Body of pancreas (tissue), 4 donors: ENCODE results near the gene AURKAIP1. TPM values are rescaled to one million over a fixed set of nuclear protein-coding genes. Genes with fewer than 3 reads are reported as not detected.

Source experiments
- ATAC-seq: fragments of 150-250 bp; one replicate; pipeline ENCODE4 v1.9.1; 2016
- DNase-seq, 4 donors: peaks; one replicate each; pipeline ENCODE4 v3.0.0-alpha.2; 2019
- H3K27ac ChIP-seq, 4 donors: fragments of 200-600 bp; sonication (generic); 1 replicate in 3 of 4; 2 replicates in 1 of 4; pipeline versions ENCODE4 v1.5.1 to v1.6.1; 2016 to 2019; ENCODE audit warnings: mild to moderate bottlenecking in 1 of 4, mixed read lengths in 1 of 4, moderate library complexity in 1 of 4
- H3K27me3 ChIP-seq, 2 donors: fragments of 200-600 bp; sonication (generic); one replicate each; pipeline ENCODE4 v1.6.0; 2016; ENCODE audit warnings: mild to moderate bottlenecking in 1 of 2
- H3K36me3 ChIP-seq, 2 donors: fragments of 200-600 bp; sonication (generic); replicated peaks in 1 of 2; 2 replicates each; pipeline ENCODE4 v1.5.1; 2016; ENCODE audit warnings: low read depth in 2 of 2; ENCODE audit not compliant: insufficient read depth in 1 of 2
- H3K4me1 ChIP-seq: fragments of 200-600 bp; sonication (generic); one replicate; pipeline ENCODE4 v1.6.0; 2016
- H3K4me3 ChIP-seq, 2 donors: fragments of 200-600 bp; sonication (generic); 1 replicate in 1 of 2; 2 replicates in 1 of 2; pipeline ENCODE4 v1.5.1; 2016 to 2019
- H3K9me3 ChIP-seq, 3 donors: fragments of 200-600 bp; sonication (generic); 1 replicate in 2 of 3; 2 replicates in 1 of 3; pipeline ENCODE4 v1.5.1; 2016
- CTCF ChIP-seq, 7 experiments: fragments of 450-650 bp in 4 of 7; fragments of 200-600 bp in 3 of 7; sonication (generic) in 3 of 7; IDR thresholded peaks; one replicate each; pipeline ENCODE4 v1.5.1; 2016 to 2019; ENCODE audit warnings: antibody characterized with exemption in 7 of 7
- POLR2A ChIP-seq, 3 donors: fragments of 450-650 bp; IDR thresholded peaks; one replicate each; pipeline ENCODE4 v1.6.1; 2016; ENCODE audit warnings: antibody characterized with exemption in 3 of 3, mild to moderate bottlenecking in 2 of 3
- WGBS, 2 donors: methylation state at CpG; one replicate each; pipeline ENCODE4 v1.1.5; 2017; 5-methylcytosine and 5-hydroxymethylcytosine counted together
- intact Hi-C: fragments of 100-400 bp; cut with DNase I; formaldehyde crosslinking; loops from one replicate; pipeline ENCODE4 v1.15.1; 2023
- total RNA-seq, 2 donors: library from RNA; depleted of rRNA; stranded (reverse); fragments of >200 nt; gene quantifications; one replicate each; pipeline ENCODE4 v1.1.0, GENCODE V29; 2016

The AURKAIP1 gene
- total RNA-seq, 2 donors from 2014 or later: 79.4 to 93.7 TPM

GRCh38 chr1:1358433-1359271 lies 16.4 kb downstream of the AURKAIP1 start, which contains the start of gene MXRA8:
Gene MXRA8 (minus strand): TSS chr1:1358555. CDS start chr1:1358504, 51 bp downstream.
- ATAC-seq (peak; percentile 19), DNase-seq (peak in 2 of 4 donors; percentile 29 to 49)
- Histone ChIP-seq H3K4me1 (peaks cover 13% of the 10 kb centered on the region), H3K36me3 (no peaks in the 10 kb centered on the region), H3K9me3 (no peaks in the 10 kb centered on the region), H3K27me3 (peaks cover 0 to 19% of the 10 kb centered on the region in 2 donors), H3K4me3 (no peak within 1 kb of the TSS), H3K27ac (peak within 1 kb of the TSS in 2 of 4 donors; percentile 39 to 59)
- TF ChIP-seq POLR2A (IDR thresholded peaks at IDR 0.05): no peak
- no peak for TF ChIP-seq CTCF (IDR thresholded peaks at IDR 0.05)
- 10 to 37% methylated on average over 2 to 29 of the region's 29 CpGs for WGBS, 2 donors
- intact Hi-C loops: no loop called here

- no peak for TF ChIP-seq POLR2A (IDR thresholded peaks at IDR 0.05)
- TF ChIP-seq CTCF (IDR thresholded peaks at IDR 0.05): no peak
- 19 to 55% methylated on average over 4 to 18 of the region's 18 CpGs for WGBS, 2 donors
- no peaks in the 10 kb centered on the region for H3K36me3 ChIP-seq
- ATAC-seq (no peak), DNase-seq (no peak)
- peak overlapping the region in 2 of 4 donors; percentile 25 to 59 for H3K27ac ChIP-seq
- no peak overlapping the region for H3K4me3 ChIP-seq
- intact Hi-C loops: no loop called here
- no peaks in the 10 kb centered on the region for H3K9me3 ChIP-seq
- peaks cover 20% of the 10 kb centered on the region for H3K4me1 ChIP-seq
- peaks cover 0 to 25% of the 10 kb centered on the region in 2 donors for H3K27me3 ChIP-seq
Measured at GRCh38 chr1:1357871-1358432, 17.1 kb downstream of the AURKAIP1 start.

GRCh38 chr1:1356796-1357401 lies 18.1 kb downstream of the AURKAIP1 start:
- H3K4me3 ChIP-seq: no peak overlapping the region
- no peaks in the 10 kb centered on the region for H3K9me3 ChIP-seq
- intact Hi-C loops: no loop called here
- no peaks in the 10 kb centered on the region for H3K36me3 ChIP-seq
- DNase-seq (peak in 1 of 4 donors; percentile 18), ATAC-seq (no peak)
- peaks cover 0 to 32% of the 10 kb centered on the region in 2 donors for H3K27me3 ChIP-seq
- TF ChIP-seq POLR2A (IDR thresholded peaks at IDR 0.05): no peak
- TF ChIP-seq CTCF (IDR thresholded peaks at IDR 0.05): no peak
- H3K4me1 ChIP-seq: peaks cover 22% of the 10 kb centered on the region
- H3K27ac ChIP-seq: no peak overlapping the region
- WGBS, 2 donors: 0 to 51% methylated on average over 2 to 19 of the region's 26 CpGs

- H3K27me3 ChIP-seq: peaks cover 0 to 32% of the 10 kb centered on the region in 2 donors
- ATAC-seq: no peak
- TF ChIP-seq CTCF (IDR thresholded peaks at IDR 0.05) (no peak), POLR2A (IDR thresholded peaks at IDR 0.05) (no peak)
- intact Hi-C loops: no loop called here
- no peaks in the 10 kb centered on the region for H3K9me3 ChIP-seq
- no peak overlapping the region for H3K4me3 ChIP-seq
- H3K4me1 ChIP-seq: peaks cover 22% of the 10 kb centered on the region
- H3K27ac ChIP-seq: no peak overlapping the region
- DNase-seq: no peak
- 48 to 51% methylated on average over 2 to 6 of the region's 8 CpGs for WGBS, 2 donors
- no peaks in the 10 kb centered on the region for H3K36me3 ChIP-seq
Measured at GRCh38 chr1:1356166-1356795, 18.7 kb downstream of the AURKAIP1 start.
